Chondrocyte (in vitro differentiated cells): ENCODE data around the gene PBRM1. TPM values are rescaled to one million over a fixed set of nuclear protein-coding genes. Genes with fewer than 3 reads are reported as not detected.
"Not testable (repeated sequence)": the region's sequence is repeated elsewhere in the genome, so short reads cannot be mapped to it uniquely, and the experiment has no call there.

Experiments
- DNase-seq: peaks from one replicate; pipeline ENCODE4 v3.0.0; 2021; ENCODE audit warnings: mixed read lengths, low spot score
- H3K27ac Mint-ChIP-seq: one replicate; pipeline ENCODE4 v1.8.0; 2021; ENCODE audit warnings: mild to moderate bottlenecking, moderate library complexity, mixed read lengths; ENCODE audit not compliant: unreplicated experiment
- H3K27me3 Mint-ChIP-seq: 2 replicates; pipeline ENCODE4 v1.8.0; 2021; ENCODE audit warnings: low read depth, mixed read lengths
- H3K36me3 Mint-ChIP-seq: 2 replicates; pipeline ENCODE4 v1.8.0; 2021; ENCODE audit warnings: low read depth, mixed read lengths
- H3K4me1 Mint-ChIP-seq: 2 replicates; pipeline ENCODE4 v1.8.0; 2021; ENCODE audit warnings: low read depth, mild to moderate bottlenecking, mixed read lengths
- H3K4me3 Mint-ChIP-seq: one replicate; pipeline ENCODE4 v1.8.0; 2021; ENCODE audit warnings: mild to moderate bottlenecking, moderate library complexity, mixed read lengths; ENCODE audit not compliant: unreplicated experiment
- H3K9me3 Mint-ChIP-seq: 2 replicates; pipeline ENCODE4 v1.8.0; 2021; ENCODE audit warnings: low read depth, mixed read lengths
- total RNA-seq: library from RNA; stranded (reverse); gene quantifications from 3 replicates; pipeline ENCODE4 v1.2.1, GENCODE V29; 2021
- TF ChIP-seq, protein P1 (sequence below): fragments of 200-600 bp; sonication (generic); IDR thresholded peaks from 2 replicates; pipeline ENCODE4 v1.5.0; 2021; ENCODE audit warnings: antibody characterized with exemption, mild to moderate bottlenecking, moderate library complexity

PBRM1 gene
- total RNA-seq, 1 donor from 2014 or later = 69.0 TPM

DNA sequence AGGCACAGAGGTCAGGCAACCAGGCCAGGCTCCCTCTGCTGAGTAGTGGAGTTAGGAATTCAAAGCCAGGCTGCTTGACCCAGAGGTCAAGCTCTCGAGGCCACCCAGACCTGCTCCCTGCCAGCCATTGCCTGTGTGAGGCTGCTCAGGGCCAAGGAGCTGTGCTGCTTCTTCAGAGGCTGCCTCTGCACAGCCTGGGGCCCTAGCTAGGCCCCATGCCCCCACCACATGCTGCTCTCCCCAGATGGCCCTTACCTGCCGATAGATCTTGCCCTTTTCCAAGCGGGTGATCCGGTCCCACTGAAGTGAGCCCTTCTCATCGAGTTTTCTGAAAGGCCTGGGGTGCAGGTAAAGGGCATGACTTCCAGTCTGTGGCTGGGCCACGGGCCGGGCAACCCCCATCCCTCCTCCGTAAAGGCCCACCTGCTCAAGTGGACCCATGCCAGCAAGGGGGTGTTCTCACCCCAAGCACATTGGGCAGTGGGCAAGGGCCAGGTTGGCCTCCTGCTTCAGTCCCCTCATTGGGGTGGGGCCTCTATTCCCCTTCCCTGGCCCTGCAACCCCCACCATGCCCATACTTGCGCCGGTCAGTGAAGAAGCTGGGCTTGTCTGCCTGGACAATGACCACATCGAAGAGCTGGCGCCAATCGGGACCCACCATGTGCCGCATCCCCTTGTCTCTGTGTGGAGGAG is 158.5 kb downstream of the PBRM1 start:
- no peaks in the 10 kb centered on the region for H3K27me3 Mint-ChIP-seq
- no peak overlapping the region for H3K4me3 Mint-ChIP-seq
- H3K36me3 Mint-ChIP-seq = peaks cover 21% of the 10 kb centered on the region
- H3K9me3 Mint-ChIP-seq = no peaks in the 10 kb centered on the region
- TF ChIP-seq, protein P1, sequence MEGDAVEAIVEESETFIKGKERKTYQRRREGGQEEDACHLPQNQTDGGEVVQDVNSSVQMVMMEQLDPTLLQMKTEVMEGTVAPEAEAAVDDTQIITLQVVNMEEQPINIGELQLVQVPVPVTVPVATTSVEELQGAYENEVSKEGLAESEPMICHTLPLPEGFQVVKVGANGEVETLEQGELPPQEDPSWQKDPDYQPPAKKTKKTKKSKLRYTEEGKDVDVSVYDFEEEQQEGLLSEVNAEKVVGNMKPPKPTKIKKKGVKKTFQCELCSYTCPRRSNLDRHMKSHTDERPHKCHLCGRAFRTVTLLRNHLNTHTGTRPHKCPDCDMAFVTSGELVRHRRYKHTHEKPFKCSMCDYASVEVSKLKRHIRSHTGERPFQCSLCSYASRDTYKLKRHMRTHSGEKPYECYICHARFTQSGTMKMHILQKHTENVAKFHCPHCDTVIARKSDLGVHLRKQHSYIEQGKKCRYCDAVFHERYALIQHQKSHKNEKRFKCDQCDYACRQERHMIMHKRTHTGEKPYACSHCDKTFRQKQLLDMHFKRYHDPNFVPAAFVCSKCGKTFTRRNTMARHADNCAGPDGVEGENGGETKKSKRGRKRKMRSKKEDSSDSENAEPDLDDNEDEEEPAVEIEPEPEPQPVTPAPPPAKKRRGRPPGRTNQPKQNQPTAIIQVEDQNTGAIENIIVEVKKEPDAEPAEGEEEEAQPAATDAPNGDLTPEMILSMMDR = no peak
- DNase-seq = peak; percentile 86
- no peak overlapping the region for H3K27ac Mint-ChIP-seq
- peaks cover 13% of the 10 kb centered on the region for H3K4me1 Mint-ChIP-seq

- H3K27ac Mint-ChIP-seq, DNase-seq, H3K4me1 Mint-ChIP-seq, H3K27me3 Mint-ChIP-seq, H3K9me3 Mint-ChIP-seq, H3K4me3 Mint-ChIP-seq: not testable (repeated sequence)
- H3K36me3 Mint-ChIP-seq = peaks cover 21% of the 10 kb centered on the region
Measured at GRCh38 chr3:52526671-52527038, 159.1 kb downstream of the PBRM1 start.

- Mint-ChIP-seq H3K27ac (peak overlapping the region; percentile 50), H3K4me3 (no peak overlapping the region), H3K4me1 (peaks cover 5% of the 10 kb centered on the region), H3K27me3 (no peaks in the 10 kb centered on the region), H3K36me3 (peaks cover 21% of the 10 kb centered on the region), H3K9me3 (no peaks in the 10 kb centered on the region)
- TF ChIP-seq, protein P1 = no peak
- DNase-seq = no peak
Measured at GRCh38 chr3:52525680-52526561, 159.8 kb downstream of the PBRM1 start.

DNA sequence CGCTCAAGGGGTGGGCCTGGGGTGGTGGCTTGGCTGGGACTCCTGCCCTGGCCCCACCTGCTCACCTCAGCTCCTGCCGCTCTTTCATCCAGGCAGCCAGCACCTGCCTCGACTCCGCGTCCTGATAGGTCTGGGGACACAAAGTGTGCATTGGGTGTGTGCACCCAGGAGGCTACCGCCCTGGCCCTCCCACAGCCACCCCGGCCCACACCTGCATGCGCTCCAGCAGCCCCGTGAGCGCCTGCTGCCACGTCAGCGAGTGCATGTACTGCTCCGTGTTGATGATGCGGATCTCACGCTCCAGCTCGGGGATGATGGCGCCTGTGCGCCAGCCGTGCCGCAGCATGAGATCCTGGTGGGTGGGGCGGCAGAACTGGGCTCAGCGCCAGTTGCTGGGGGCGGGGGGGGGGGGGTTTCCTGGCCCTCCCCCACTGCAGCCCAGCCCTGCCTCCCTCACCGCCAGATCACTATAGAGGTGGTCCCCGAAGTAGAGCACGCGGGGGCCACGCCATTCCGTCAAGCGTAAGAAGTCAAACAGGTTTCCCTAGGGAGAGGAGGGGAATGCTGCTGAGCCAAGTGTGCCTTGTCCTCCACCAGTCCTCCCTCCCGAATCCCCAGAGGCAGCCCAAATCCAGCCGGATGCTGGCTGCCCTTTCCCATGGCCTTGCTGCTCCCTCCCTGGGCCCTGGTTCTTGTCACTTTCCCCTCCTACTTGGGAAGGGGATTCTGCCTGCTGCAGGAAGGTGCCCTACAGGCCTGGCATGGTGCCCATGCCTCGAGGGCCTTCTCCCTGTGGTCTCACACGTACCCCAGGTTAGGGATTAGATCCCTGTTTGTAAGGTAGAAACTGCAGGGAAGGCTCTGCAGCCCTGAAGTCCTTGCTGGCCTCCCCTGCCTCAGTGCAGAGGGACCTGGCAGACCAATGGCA is 160.7 kb downstream of the PBRM1 start:
- Mint-ChIP-seq H3K9me3 (no peaks in the 10 kb centered on the region), H3K4me3 (no peak overlapping the region), H3K4me1 (peaks cover 2% of the 10 kb centered on the region), H3K27ac (no peak overlapping the region), H3K27me3 (no peaks in the 10 kb centered on the region), H3K36me3 (peaks cover 21% of the 10 kb centered on the region)
- DNase-seq = peak; percentile 88
- TF ChIP-seq, protein P1 = no peak

DNA sequence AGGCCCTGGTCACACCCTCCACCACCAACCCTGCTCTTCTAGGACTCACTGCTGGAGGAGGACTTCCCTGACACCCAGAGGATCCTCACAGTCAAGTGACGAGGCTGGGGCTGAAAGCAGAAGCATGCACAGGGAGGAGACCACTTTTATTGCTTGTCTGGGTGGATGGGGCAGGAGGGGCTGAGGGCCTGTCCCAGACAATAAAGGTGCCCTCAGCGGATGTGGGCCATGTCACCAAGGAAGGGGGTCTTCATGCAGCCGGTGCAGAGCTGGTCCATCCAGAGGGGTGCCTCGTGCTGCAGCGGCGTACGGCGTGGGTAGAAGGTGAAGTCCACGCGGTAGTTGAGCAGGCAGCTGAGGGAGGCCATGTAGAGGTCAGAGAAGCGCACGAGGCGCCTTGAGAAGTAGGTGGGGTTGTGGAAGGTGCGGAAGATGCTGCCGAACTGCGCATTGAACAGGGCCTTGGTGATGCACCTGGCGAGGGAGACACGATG is 161.4 kb downstream of the PBRM1 start:
- no peaks in the 10 kb centered on the region for H3K27me3 Mint-ChIP-seq
- H3K27ac Mint-ChIP-seq = no peak overlapping the region
- DNase-seq = no peak
- H3K36me3 Mint-ChIP-seq = peaks cover 21% of the 10 kb centered on the region
- no peak overlapping the region for H3K4me3 Mint-ChIP-seq
- TF ChIP-seq, protein P1 = no peak
- no peaks in the 10 kb centered on the region for H3K9me3 Mint-ChIP-seq
- no peaks in the 10 kb centered on the region for H3K4me1 Mint-ChIP-seq
